SU-DHL-6 (cell line): ENCODE measurements around the gene CDHR2.
"Not testable (repeated sequence)": the region's sequence is repeated elsewhere in the genome, so short reads cannot be mapped to it uniquely, and the experiment has no call there.

Experiments
- H2AFZ ChIP-seq: fragments of 200-600 bp; sonication (generic); 2 replicates; pipeline ENCODE4 v1.6.1; 2014; ENCODE audit warnings: low read depth, mild to moderate bottlenecking, moderate library complexity, mixed read lengths, antibody characterized with exemption, low read length; ENCODE audit not compliant: severe bottlenecking
- H3F3A ChIP-seq: fragments of 200-600 bp; shearing (Covaris generic); 2 replicates; pipeline ENCODE4 v1.6.0; 2016; ENCODE audit warnings: antibody characterized with exemption, mild to moderate bottlenecking; ENCODE audit not compliant: insufficient read depth
- H3K27ac ChIP-seq: fragments of 200-600 bp; sonication (generic); 2 replicates; pipeline ENCODE4 v1.5.1; 2016; ENCODE audit warnings: low read depth, mild to moderate bottlenecking, low read length, moderate library complexity, mixed read lengths
- H3K27me3 ChIP-seq: fragments of 200-600 bp; sonication (generic), shearing (Covaris generic); 2 replicates; pipeline ENCODE4 v1.6.0; 2014; ENCODE audit warnings: mild to moderate bottlenecking, low read length
- H3K36me3 ChIP-seq: fragments of 200-600 bp; sonication (generic); 2 replicates; pipeline ENCODE4 v1.6.1; 2014; ENCODE audit warnings: mild to moderate bottlenecking, low read length, mixed read lengths
- H3K4me2 ChIP-seq: fragments of 300-600, 200-600 bp; shearing (Covaris generic), sonication (generic); 2 replicates; pipeline ENCODE4 v1.6.0; 2014; ENCODE audit warnings: low read length, low read depth, mild to moderate bottlenecking; ENCODE audit not compliant: poor library complexity, severe bottlenecking
- H3K4me3 ChIP-seq: fragments of 200-600 bp; sonication (generic); 2 replicates; pipeline ENCODE4 v1.5.1; 2014; ENCODE audit warnings: antibody characterized with exemption, low read length, mild to moderate bottlenecking, mixed read lengths; ENCODE audit not compliant: insufficient read depth, poor library complexity, severe bottlenecking
- H3K79me2 ChIP-seq: fragments of 200-600 bp; sonication (generic); 2 replicates; pipeline ENCODE4 v1.6.1; 2014; ENCODE audit warnings: mild to moderate bottlenecking, low read length, moderate library complexity; ENCODE audit not compliant: insufficient read depth
- H3K9ac ChIP-seq: fragments of 200-600 bp; sonication (generic); 2 replicates; pipeline ENCODE4 v1.7.0; 2014; ENCODE audit warnings: mild to moderate bottlenecking, low read length
- H3K9me2 ChIP-seq: fragments of 200-600 bp; sonication (generic); replicated peaks from 2 replicates; pipeline ENCODE4 v1.6.1; 2014; ENCODE audit warnings: low read length; ENCODE audit not compliant: insufficient read depth
- H3K9me3 ChIP-seq: fragments of 200-600 bp; sonication (generic); 2 replicates; pipeline ENCODE4 v1.6.1; 2014; ENCODE audit warnings: low read length, mixed read lengths; ENCODE audit not compliant: insufficient read depth
- H4K20me1 ChIP-seq: fragments of 200-600 bp; sonication (generic); 2 replicates; pipeline ENCODE4 v1.6.1; 2014; ENCODE audit warnings: low read depth, mild to moderate bottlenecking, antibody characterized with exemption, low read length, moderate library complexity, mixed read lengths
- CTCF ChIP-seq: fragments of 200-600 bp; sonication (generic); IDR thresholded peaks from one replicate; pipeline ENCODE4 v1.5.1; 2017; ENCODE audit warnings: antibody characterized with exemption, mild to moderate bottlenecking, low read length, moderate library complexity; ENCODE audit not compliant: insufficient read depth, poor library complexity, severe bottlenecking
- EZH2phosphoT487 ChIP-seq: fragments of 200-600 bp; sonication (generic), shearing (Covaris generic); conservative IDR thresholded peaks from 2 replicates; pipeline ENCODE4 v1.6.1; 2018; ENCODE audit warnings: mild to moderate bottlenecking, antibody characterized with exemption, low read length, moderate library complexity, mixed read lengths

Gene CDHR2

GRCh38 chr5:176597417-176598389, 48.6 kb downstream of the CDHR2 start:
- H3K9me3 ChIP-seq = no peaks in the 10 kb centered on the region
- no peaks in the 10 kb centered on the region for H3K9me2 ChIP-seq
- H3K9ac ChIP-seq = no peak overlapping the region
- H3F3A ChIP-seq = no peaks in the 10 kb centered on the region
- no peaks in the 10 kb centered on the region for H3K36me3 ChIP-seq
- no peaks in the 10 kb centered on the region for H4K20me1 ChIP-seq
- H3K79me2 ChIP-seq = no peaks in the 10 kb centered on the region
- H3K27me3 ChIP-seq = no peaks in the 10 kb centered on the region
- no peak overlapping the region for H2AFZ ChIP-seq
- H3K4me3 ChIP-seq = no peak overlapping the region
- no peak overlapping the region for H3K27ac ChIP-seq
- no peak overlapping the region for H3K4me2 ChIP-seq
- TF ChIP-seq CTCF = no peak
- no peak for TF ChIP-seq EZH2phosphoT487

- not testable (repeated sequence) for H3K79me2 ChIP-seq, H3K4me2 ChIP-seq, H3K9ac ChIP-seq, H3K9me3 ChIP-seq, H3K27ac ChIP-seq, H3K36me3 ChIP-seq, H4K20me1 ChIP-seq, H3K9me2 ChIP-seq, H2AFZ ChIP-seq, H3K4me3 ChIP-seq, H3F3A ChIP-seq, H3K27me3 ChIP-seq
Observed at GRCh38 chr5:176599749-176600430, 50.7 kb downstream of the CDHR2 start.

GRCh38 chr5:176601901-176602482, 52.9 kb downstream of the CDHR2 start:
- no peaks in the 10 kb centered on the region for H3F3A ChIP-seq
- H3K79me2 ChIP-seq = no peaks in the 10 kb centered on the region
- H3K4me2 ChIP-seq = no peak overlapping the region
- no peaks in the 10 kb centered on the region for H3K36me3 ChIP-seq
- no peaks in the 10 kb centered on the region for H3K27me3 ChIP-seq
- H3K9me2 ChIP-seq = no peaks in the 10 kb centered on the region
- no peaks in the 10 kb centered on the region for H3K9me3 ChIP-seq
- no peak overlapping the region for H3K9ac ChIP-seq
- H3K27ac ChIP-seq = no peak overlapping the region
- H3K4me3 ChIP-seq = no peak overlapping the region
- H2AFZ ChIP-seq = no peak overlapping the region
- H4K20me1 ChIP-seq = no peaks in the 10 kb centered on the region
- TF ChIP-seq CTCF (no peak), EZH2phosphoT487 (no peak)
